ENCODE measurements around the gene COQ3. TPM values are rescaled to one million over a fixed set of nuclear protein-coding genes. Genes with fewer than 3 reads are reported as not detected.

Gene COQ3
- polyA plus RNA-seq, 1 donor (not counting 4 experiments of a cell fraction or from before 2014, with no cell fraction given) = 21.2 TPM

GRCh38 chr6:99353126-99353525, 40.9 kb downstream of the COQ3 start:
- Histone ChIP-seq H3K9me3 (ENCODE audit: control insufficient read depth, low read depth, low read length) (no peaks in the 10 kb centered on the region), H3K36me3 (ENCODE audit: control insufficient read depth in 2 of 2, extremely low read depth in 1 of 2, insufficient read depth in 2 of 2, low read length in 2 of 2) (no peaks in the 10 kb centered on the region), H3K4me3 (ENCODE audit: control insufficient read depth in 2 of 3, extremely low read depth in 1 of 3, insufficient read depth in 2 of 3, low read depth in 1 of 3, low read length in 3 of 3) (no peak overlapping the region), H4K20me1 (ENCODE audit: control insufficient read depth, extremely low read depth, insufficient read depth, low read length) (no peaks in the 10 kb centered on the region), H3K79me2 (ENCODE audit: control insufficient read depth, insufficient read depth, low read length) (no peaks in the 10 kb centered on the region), H3K9ac (ENCODE audit: control insufficient read depth, extremely low read depth, insufficient read depth, low read length) (no peak overlapping the region), H3K27me3 (ENCODE audit: control insufficient read depth, extremely low read depth, insufficient read depth, low read length) (peaks cover 3% of the 10 kb centered on the region), H3K4me1 (ENCODE audit: control insufficient read depth, extremely low read depth, insufficient read depth, low read length) (peaks cover 12% of the 10 kb centered on the region), H3K9me1 (ENCODE audit: control insufficient read depth, extremely low read depth, insufficient read depth, low read length) (no peaks in the 10 kb centered on the region), H2AFZ (ENCODE audit: control insufficient read depth, low read length) (no peak overlapping the region), H3K27ac (ENCODE audit: control insufficient read depth, insufficient read depth, low read length) (no peak overlapping the region), H3K4me2 (ENCODE audit: control insufficient read depth, extremely low read depth, insufficient read depth, low read depth, low read length) (no peak overlapping the region)
- FAIRE-seq (no peak), DNase-seq (ENCODE audit: low read depth, low spot score) (no peak)
- TF ChIP-seq EZH2 (IDR thresholded peaks at IDR 0.05; ENCODE audit: low read length) (no peak), CTCF (optimal IDR thresholded peaks at IDR 0.05 in 1 of 3, IDR thresholded peaks at IDR 0.05 in 1 of 3, conservative IDR thresholded peaks at IDR 0.05 in 1 of 3; ENCODE audit: extremely low read depth in 1 of 3, insufficient read depth in 2 of 3, low read length in 3 of 3) (no peak)
- dilution Hi-C loops (cut with MboI; ENCODE audit: extremely low pct_ligation_motif_present, low sequenced_read_pairs) = no loop called here

- peaks cover 12% of the 10 kb centered on the region for H3K4me1 ChIP-seq (ENCODE audit: control insufficient read depth, extremely low read depth, insufficient read depth, low read length)
- H3K4me3 ChIP-seq (ENCODE audit: control insufficient read depth in 2 of 3, extremely low read depth in 1 of 3, insufficient read depth in 2 of 3, low read depth in 1 of 3, low read length in 3 of 3) = peak overlapping the region in 2 of 3 experiments; percentile 79 to 81
- no peaks in the 10 kb centered on the region for H3K9me3 ChIP-seq (ENCODE audit: control insufficient read depth, low read depth, low read length)
- H3K36me3 ChIP-seq (ENCODE audit: control insufficient read depth in 2 of 2, extremely low read depth in 1 of 2, insufficient read depth in 2 of 2, low read length in 2 of 2) = no peaks in the 10 kb centered on the region
- no peak for DNase-seq (ENCODE audit: low read depth, low spot score)
- H3K79me2 ChIP-seq (ENCODE audit: control insufficient read depth, insufficient read depth, low read length) = no peaks in the 10 kb centered on the region
- H3K9ac ChIP-seq (ENCODE audit: control insufficient read depth, extremely low read depth, insufficient read depth, low read length) = peak overlapping the region; percentile 69
- H3K9me1 ChIP-seq (ENCODE audit: control insufficient read depth, extremely low read depth, insufficient read depth, low read length) = no peaks in the 10 kb centered on the region
- peaks cover 3% of the 10 kb centered on the region for H3K27me3 ChIP-seq (ENCODE audit: control insufficient read depth, extremely low read depth, insufficient read depth, low read length)
- dilution Hi-C loops (cut with MboI; ENCODE audit: extremely low pct_ligation_motif_present, low sequenced_read_pairs) = no loop called here
- H3K4me2 ChIP-seq (ENCODE audit: control insufficient read depth, extremely low read depth, insufficient read depth, low read depth, low read length) = peak overlapping the region; percentile 96
- H3K27ac ChIP-seq (ENCODE audit: control insufficient read depth, insufficient read depth, low read length) = no peak overlapping the region
- peak overlapping the region; percentile 87 for H2AFZ ChIP-seq (ENCODE audit: control insufficient read depth, low read length)
- no peaks in the 10 kb centered on the region for H4K20me1 ChIP-seq (ENCODE audit: control insufficient read depth, extremely low read depth, insufficient read depth, low read length)
- no peak for TF ChIP-seq CTCF (optimal IDR thresholded peaks at IDR 0.05 in 1 of 3, IDR thresholded peaks at IDR 0.05 in 1 of 3, conservative IDR thresholded peaks at IDR 0.05 in 1 of 3; ENCODE audit: extremely low read depth in 1 of 3, insufficient read depth in 2 of 3, low read length in 3 of 3)
- no peak for TF ChIP-seq EZH2 (IDR thresholded peaks at IDR 0.05; ENCODE audit: low read length)
- no peak for FAIRE-seq
Observed at GRCh38 chr6:99350573-99350972, 43.4 kb downstream of the COQ3 start.

Measured in keratinocyte (primary cell).